ENCODE measurements around the gene PPRC1.

PPRC1 gene

DNA sequence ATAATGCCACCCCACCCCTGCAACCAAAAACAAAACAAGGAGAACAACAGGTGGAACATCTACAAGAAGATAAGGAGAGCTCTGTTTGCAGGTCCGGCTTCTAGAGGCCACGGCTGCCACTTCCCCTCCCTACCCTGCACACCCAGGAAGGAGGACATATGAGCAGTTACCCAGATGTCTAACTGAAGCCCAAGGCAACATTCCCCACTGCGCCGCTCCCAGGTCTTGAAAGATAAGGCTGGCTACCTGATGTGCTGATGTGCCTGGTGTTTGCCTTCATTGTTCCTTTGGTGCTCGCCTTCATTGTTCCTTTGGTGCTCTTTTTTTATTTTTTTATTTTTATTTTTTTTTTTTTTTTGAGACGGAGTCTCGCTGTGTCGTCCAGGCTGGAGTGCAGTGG, 46.6 kb upstream of the PPRC1 start:
- TF ChIP-seq EZH2 (IDR thresholded peaks at IDR 0.05; ENCODE audit: borderline replicate concordance, low read depth, low read length, severe bottlenecking): no peak
- TF ChIP-seq, protein P1, sequence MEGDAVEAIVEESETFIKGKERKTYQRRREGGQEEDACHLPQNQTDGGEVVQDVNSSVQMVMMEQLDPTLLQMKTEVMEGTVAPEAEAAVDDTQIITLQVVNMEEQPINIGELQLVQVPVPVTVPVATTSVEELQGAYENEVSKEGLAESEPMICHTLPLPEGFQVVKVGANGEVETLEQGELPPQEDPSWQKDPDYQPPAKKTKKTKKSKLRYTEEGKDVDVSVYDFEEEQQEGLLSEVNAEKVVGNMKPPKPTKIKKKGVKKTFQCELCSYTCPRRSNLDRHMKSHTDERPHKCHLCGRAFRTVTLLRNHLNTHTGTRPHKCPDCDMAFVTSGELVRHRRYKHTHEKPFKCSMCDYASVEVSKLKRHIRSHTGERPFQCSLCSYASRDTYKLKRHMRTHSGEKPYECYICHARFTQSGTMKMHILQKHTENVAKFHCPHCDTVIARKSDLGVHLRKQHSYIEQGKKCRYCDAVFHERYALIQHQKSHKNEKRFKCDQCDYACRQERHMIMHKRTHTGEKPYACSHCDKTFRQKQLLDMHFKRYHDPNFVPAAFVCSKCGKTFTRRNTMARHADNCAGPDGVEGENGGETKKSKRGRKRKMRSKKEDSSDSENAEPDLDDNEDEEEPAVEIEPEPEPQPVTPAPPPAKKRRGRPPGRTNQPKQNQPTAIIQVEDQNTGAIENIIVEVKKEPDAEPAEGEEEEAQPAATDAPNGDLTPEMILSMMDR (IDR thresholded peaks at IDR 0.05; ENCODE audit: borderline replicate concordance, extremely low read depth, low read length, poor library complexity, severe bottlenecking): no peak
- no peaks in the 10 kb centered on the region for H4K20me1 ChIP-seq (ENCODE audit: insufficient read depth, low read length)
- DNase-seq (no peak), ATAC-seq (ENCODE audit: insufficient read depth, low read depth) (no peak)
- H3K9ac ChIP-seq (ENCODE audit: low read depth, low read length): no peak overlapping the region
- no peaks in the 10 kb centered on the region for H3K9me3 ChIP-seq (ENCODE audit: insufficient read depth, low read length, severe bottlenecking)
- H3K4me3 ChIP-seq (ENCODE audit: low read depth in 1 of 2, low read length in 2 of 2): no peak overlapping the region
- H2AFZ ChIP-seq (ENCODE audit: low read depth, low read length): no peak overlapping the region
- no peak overlapping the region for H3K4me2 ChIP-seq (ENCODE audit: insufficient read depth, low read length)
- no peaks in the 10 kb centered on the region for H3K36me3 ChIP-seq (ENCODE audit: insufficient read depth, low read length)
- H3K27me3 ChIP-seq (ENCODE audit: insufficient read depth, low read length, poor library complexity): no peaks in the 10 kb centered on the region
- H3K4me1 ChIP-seq (ENCODE audit: insufficient read depth, low read length): no peaks in the 10 kb centered on the region
- no peak overlapping the region for H3K27ac ChIP-seq (ENCODE audit: low read length)
- H3K79me2 ChIP-seq (ENCODE audit: insufficient read depth, low read length): no peaks in the 10 kb centered on the region

DNA sequence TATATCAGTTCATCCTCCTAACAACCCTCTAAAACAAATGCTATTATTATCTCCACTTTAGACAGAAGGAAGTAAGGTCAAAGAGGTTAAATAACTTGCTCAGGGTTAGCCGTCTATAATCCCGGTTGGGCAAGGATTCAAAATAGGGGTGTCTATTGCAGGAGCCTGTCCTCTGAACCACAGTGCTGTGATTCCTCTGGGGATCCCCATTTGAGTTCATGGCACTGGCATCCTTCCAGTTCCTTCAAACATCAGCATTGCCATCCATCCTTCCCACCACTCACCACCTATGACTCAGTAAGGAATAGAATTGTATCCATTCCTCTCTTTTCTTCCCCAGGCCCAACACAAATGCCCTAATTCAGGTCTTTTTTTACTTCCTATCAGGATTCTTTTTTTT, 42.1 kb upstream of the PPRC1 start:
- Histone ChIP-seq H2AFZ (ENCODE audit: low read depth, low read length) (no peak overlapping the region), H3K27me3 (ENCODE audit: insufficient read depth, low read length, poor library complexity) (no peaks in the 10 kb centered on the region), H3K27ac (ENCODE audit: low read length) (no peak overlapping the region), H3K4me1 (ENCODE audit: insufficient read depth, low read length) (no peaks in the 10 kb centered on the region), H3K9me3 (ENCODE audit: insufficient read depth, low read length, severe bottlenecking) (no peaks in the 10 kb centered on the region), H4K20me1 (ENCODE audit: insufficient read depth, low read length) (no peaks in the 10 kb centered on the region), H3K79me2 (ENCODE audit: insufficient read depth, low read length) (no peaks in the 10 kb centered on the region), H3K36me3 (ENCODE audit: insufficient read depth, low read length) (no peaks in the 10 kb centered on the region), H3K4me2 (ENCODE audit: insufficient read depth, low read length) (no peak overlapping the region), H3K4me3 (ENCODE audit: low read depth in 1 of 2, low read length in 2 of 2) (no peak overlapping the region), H3K9ac (ENCODE audit: low read depth, low read length) (no peak overlapping the region)
- no peak for DNase-seq
- no peak for ATAC-seq (ENCODE audit: insufficient read depth, low read depth)
- TF ChIP-seq, protein P1 (IDR thresholded peaks at IDR 0.05; ENCODE audit: borderline replicate concordance, extremely low read depth, low read length, poor library complexity, severe bottlenecking): no peak
- no peak for TF ChIP-seq EZH2 (IDR thresholded peaks at IDR 0.05; ENCODE audit: borderline replicate concordance, low read depth, low read length, severe bottlenecking)

DNA sequence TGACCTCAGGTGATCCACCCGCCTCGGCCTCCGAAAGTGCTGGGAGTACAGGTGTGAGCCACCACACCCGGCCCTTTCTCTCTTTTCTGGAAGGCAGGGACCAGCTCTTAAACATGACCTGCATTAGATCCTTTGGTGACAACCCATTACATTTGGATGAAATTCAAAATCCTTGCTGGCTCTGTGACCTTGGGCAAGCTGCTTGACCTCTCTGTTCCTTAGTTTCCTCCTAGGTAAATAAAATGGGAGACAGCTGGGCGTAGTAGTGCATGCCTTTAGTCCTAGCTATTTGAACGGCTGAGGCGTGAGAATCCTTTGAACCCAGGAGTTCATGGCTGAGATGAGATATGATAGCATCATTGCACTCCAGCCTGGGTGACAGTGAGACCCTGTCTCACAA, 36.4 kb upstream of the PPRC1 start:
- ATAC-seq (ENCODE audit: insufficient read depth, low read depth) (no peak), DNase-seq (no peak)
- H3K27ac ChIP-seq (ENCODE audit: low read length): no peak overlapping the region
- H4K20me1 ChIP-seq (ENCODE audit: insufficient read depth, low read length): no peaks in the 10 kb centered on the region
- no peak overlapping the region for H3K4me2 ChIP-seq (ENCODE audit: insufficient read depth, low read length)
- H3K9ac ChIP-seq (ENCODE audit: low read depth, low read length): no peak overlapping the region
- no peaks in the 10 kb centered on the region for H3K27me3 ChIP-seq (ENCODE audit: insufficient read depth, low read length, poor library complexity)
- H3K9me3 ChIP-seq (ENCODE audit: insufficient read depth, low read length, severe bottlenecking): no peaks in the 10 kb centered on the region
- H2AFZ ChIP-seq (ENCODE audit: low read depth, low read length): no peak overlapping the region
- H3K79me2 ChIP-seq (ENCODE audit: insufficient read depth, low read length): no peaks in the 10 kb centered on the region
- no peak for TF ChIP-seq EZH2 (IDR thresholded peaks at IDR 0.05; ENCODE audit: borderline replicate concordance, low read depth, low read length, severe bottlenecking)
- TF ChIP-seq, protein P1 (IDR thresholded peaks at IDR 0.05; ENCODE audit: borderline replicate concordance, extremely low read depth, low read length, poor library complexity, severe bottlenecking): no peak
- H3K4me3 ChIP-seq (ENCODE audit: low read depth in 1 of 2, low read length in 2 of 2): no peak overlapping the region
- H3K36me3 ChIP-seq (ENCODE audit: insufficient read depth, low read length): no peaks in the 10 kb centered on the region
- H3K4me1 ChIP-seq (ENCODE audit: insufficient read depth, low read length): no peaks in the 10 kb centered on the region

DNA sequence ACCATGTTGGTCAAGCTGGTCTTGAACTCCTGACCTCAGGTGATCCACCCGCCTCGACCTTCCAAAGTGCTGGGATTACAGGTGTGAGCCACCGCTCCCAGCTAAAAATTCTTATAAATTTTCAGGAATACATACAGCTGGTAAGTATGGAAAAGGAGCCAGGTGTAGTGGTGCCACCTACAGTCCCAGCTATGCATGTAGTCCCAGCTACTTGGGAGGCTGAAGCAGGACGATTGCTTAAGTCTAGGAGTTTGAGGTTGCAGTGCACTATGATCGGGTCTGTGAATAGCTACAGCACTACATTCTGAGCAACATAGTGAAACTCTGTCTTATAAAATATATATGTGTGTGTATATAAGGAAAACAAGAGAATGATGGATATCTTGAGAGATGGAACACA, 31.7 kb upstream of the PPRC1 start:
- ATAC-seq (ENCODE audit: insufficient read depth, low read depth) (no peak), DNase-seq (no peak)
- no peak overlapping the region for H3K4me2 ChIP-seq (ENCODE audit: insufficient read depth, low read length)
- no peaks in the 10 kb centered on the region for H3K9me3 ChIP-seq (ENCODE audit: insufficient read depth, low read length, severe bottlenecking)
- no peak overlapping the region for H3K27ac ChIP-seq (ENCODE audit: low read length)
- no peaks in the 10 kb centered on the region for H3K27me3 ChIP-seq (ENCODE audit: insufficient read depth, low read length, poor library complexity)
- H4K20me1 ChIP-seq (ENCODE audit: insufficient read depth, low read length): no peaks in the 10 kb centered on the region
- H2AFZ ChIP-seq (ENCODE audit: low read depth, low read length): no peak overlapping the region
- no peak overlapping the region for H3K4me3 ChIP-seq (ENCODE audit: low read depth in 1 of 2, low read length in 2 of 2)
- TF ChIP-seq, protein P1 (IDR thresholded peaks at IDR 0.05; ENCODE audit: borderline replicate concordance, extremely low read depth, low read length, poor library complexity, severe bottlenecking): peak; percentile 11
- no peak for TF ChIP-seq EZH2 (IDR thresholded peaks at IDR 0.05; ENCODE audit: borderline replicate concordance, low read depth, low read length, severe bottlenecking)
- H3K9ac ChIP-seq (ENCODE audit: low read depth, low read length): no peak overlapping the region
- no peaks in the 10 kb centered on the region for H3K36me3 ChIP-seq (ENCODE audit: insufficient read depth, low read length)
- H3K79me2 ChIP-seq (ENCODE audit: insufficient read depth, low read length): no peaks in the 10 kb centered on the region
- no peaks in the 10 kb centered on the region for H3K4me1 ChIP-seq (ENCODE audit: insufficient read depth, low read length)

All from DND-41 (cell line).